ENCODE data around the gene ETV6. TPM values are rescaled to one million over a fixed set of nuclear protein-coding genes. Genes with fewer than 3 reads are reported as not detected.

ETV6 gene
- total RNA-seq, 1 donor from 2014 or later: 14.7 TPM

GRCh38 chr12:11654338-11654737 lies 4.9 kb downstream of the ETV6 start:
- no peaks in the 10 kb centered on the region for H3K27me3 ChIP-seq
- no peak overlapping the region for H3K4me3 ChIP-seq
- peaks cover 70% of the 10 kb centered on the region for H3K4me1 ChIP-seq
- intact Hi-C loops (cut with DNase I): loop anchor here (10.0 kb wide), 1 partner anchor 220 kb away; no protein-coding TSS in a partner anchor
- H3K9me3 ChIP-seq: no peaks in the 10 kb centered on the region
- no peaks in the 10 kb centered on the region for H3K36me3 ChIP-seq
- no peak for DNase-seq (ENCODE audit: extremely low spot score in 2 of 2)
- H3K27ac ChIP-seq: no peak overlapping the region
- no peak for TF ChIP-seq POLR2AphosphoS5 (IDR thresholded peaks at IDR 0.05; ENCODE audit: insufficient read depth in 1 of 2, low read depth in 1 of 2)

GRCh38 chr12:11654802-11655201 lies 5.3 kb downstream of the ETV6 start:
- H3K4me3 ChIP-seq: no peak overlapping the region
- intact Hi-C loops (cut with DNase I): loop anchor here (10.0 kb wide), 1 partner anchor 220 kb away; no protein-coding TSS in a partner anchor
- TF ChIP-seq POLR2AphosphoS5 (IDR thresholded peaks at IDR 0.05; ENCODE audit: insufficient read depth in 1 of 2, low read depth in 1 of 2) (no peak), CTCF (IDR thresholded peaks at IDR 0.05) (no peak), POLR2A (IDR thresholded peaks at IDR 0.05) (no peak)
- no peak overlapping the region for H3K27ac ChIP-seq
- no peaks in the 10 kb centered on the region for H3K36me3 ChIP-seq
- no peaks in the 10 kb centered on the region for H3K27me3 ChIP-seq
- H3K9me3 ChIP-seq: no peaks in the 10 kb centered on the region
- DNase-seq (ENCODE audit: extremely low spot score in 2 of 2): no peak
- peaks cover 70% of the 10 kb centered on the region for H3K4me1 ChIP-seq

GRCh38 chr12:11655842-11656241 lies 6.4 kb downstream of the ETV6 start:
- no peaks in the 10 kb centered on the region for H3K36me3 ChIP-seq
- H3K4me3 ChIP-seq: no peak overlapping the region
- no peak overlapping the region for H3K27ac ChIP-seq
- TF ChIP-seq POLR2AphosphoS5 (IDR thresholded peaks at IDR 0.05; ENCODE audit: insufficient read depth in 1 of 2, low read depth in 1 of 2) (no peak), CTCF (IDR thresholded peaks at IDR 0.05) (no peak), POLR2A (IDR thresholded peaks at IDR 0.05) (no peak)
- intact Hi-C loops (cut with DNase I): loop anchor here (10.0 kb wide), 1 partner anchor 219 kb away; no protein-coding TSS in a partner anchor
- no peaks in the 10 kb centered on the region for H3K9me3 ChIP-seq
- DNase-seq (ENCODE audit: extremely low spot score in 2 of 2): no peak
- H3K27me3 ChIP-seq: no peaks in the 10 kb centered on the region
- H3K4me1 ChIP-seq: peaks cover 73% of the 10 kb centered on the region

GRCh38 chr12:11656550-11656949 lies 7.1 kb downstream of the ETV6 start:
- no peak for DNase-seq (ENCODE audit: extremely low spot score in 2 of 2)
- H3K36me3 ChIP-seq: no peaks in the 10 kb centered on the region
- intact Hi-C loops (cut with DNase I): loop anchor here (10.0 kb wide), 1 partner anchor 218 kb away; no protein-coding TSS in a partner anchor
- no peaks in the 10 kb centered on the region for H3K9me3 ChIP-seq
- TF ChIP-seq CTCF (IDR thresholded peaks at IDR 0.05) (no peak), POLR2AphosphoS5 (IDR thresholded peaks at IDR 0.05; ENCODE audit: insufficient read depth in 1 of 2, low read depth in 1 of 2) (no peak), POLR2A (IDR thresholded peaks at IDR 0.05) (no peak)
- H3K4me3 ChIP-seq: no peak overlapping the region
- H3K27ac ChIP-seq: no peak overlapping the region
- H3K27me3 ChIP-seq: no peaks in the 10 kb centered on the region
- peaks cover 73% of the 10 kb centered on the region for H3K4me1 ChIP-seq

- DNase-seq (ENCODE audit: extremely low spot score in 2 of 2): no peak
- Histone ChIP-seq H3K36me3 (no peaks in the 10 kb centered on the region), H3K9me3 (no peaks in the 10 kb centered on the region), H3K4me3 (no peak overlapping the region), H3K27ac (no peak overlapping the region), H3K4me1 (peaks cover 72% of the 10 kb centered on the region), H3K27me3 (no peaks in the 10 kb centered on the region)
- no peak for TF ChIP-seq POLR2AphosphoS5 (IDR thresholded peaks at IDR 0.05; ENCODE audit: insufficient read depth in 1 of 2, low read depth in 1 of 2)
- no peak for TF ChIP-seq CTCF (IDR thresholded peaks at IDR 0.05)
- TF ChIP-seq POLR2A (IDR thresholded peaks at IDR 0.05): no peak
- intact Hi-C loops (cut with DNase I): loop anchor here (10.0 kb wide), 1 partner anchor 217 kb away; no protein-coding TSS in a partner anchor
Observed at GRCh38 chr12:11657511-11657910, 8.0 kb downstream of the ETV6 start.

All from vagina (tissue), 2 donors.